Activated naive CD4-positive, alpha-beta T cell treated with anti-CD3 and anti-CD28 coated beads, Interleukin-2, amount 50 U/mL, for 16 hours (primary cell): Measurements from ENCODE around the gene FAM89A.
A peak's percentile ranks its signal among the peaks of the same experiment; 100 is the strongest.
"Not testable (repeated sequence)": the region's sequence is repeated elsewhere in the genome, so short reads cannot be mapped to it uniquely, and the experiment has no call there.

Experiments
- DNase-seq: peaks from one replicate; pipeline ENCODE4 v3.0.0-alpha.2; 2020

Gene FAM89A

GRCh38 chr1:230985711-230986110 is 54.3 kb downstream of the FAM89A start:
- no peak for DNase-seq

GRCh38 chr1:230984622-230985515 is 55.2 kb downstream of the FAM89A start:
- DNase-seq = not testable (repeated sequence)

- no peak for DNase-seq
Measured at GRCh38 chr1:230983811-230984210, 56.2 kb downstream of the FAM89A start.

- no peak for DNase-seq
Measured at GRCh38 chr1:230982696-230983095, 57.4 kb downstream of the FAM89A start.

- no peak for DNase-seq
Measured at GRCh38 chr1:230979952-230980351, 60.1 kb downstream of the FAM89A start.

- no peak for DNase-seq
Measured at GRCh38 chr1:230979389-230979716, 60.7 kb downstream of the FAM89A start.

GRCh38 chr1:230978491-230979388 is 61.3 kb downstream of the FAM89A start, which contains the start of the genes ARV1 and TTC13:
ARV1 (plus strand) TSS chr1:230979094; CDS start chr1:230979106, 12 bp downstream.
TTC13 (minus strand) TSS chr1:230978861; CDS start chr1:230978830, 31 bp downstream.
- DNase-seq = peak; percentile 98

GRCh38 chr1:230977761-230978490 is 62.1 kb downstream of the FAM89A start:
- peak; percentile 36 for DNase-seq

- no peak for DNase-seq
Measured at GRCh38 chr1:230976825-230977747, 63.0 kb downstream of the FAM89A start.

GRCh38 chr1:230976360-230976759 is 63.7 kb downstream of the FAM89A start:
- no peak for DNase-seq

GRCh38 chr1:230975636-230976035 is 64.4 kb downstream of the FAM89A start:
- DNase-seq = no peak

- peak; percentile 26 for DNase-seq
Measured at GRCh38 chr1:230972855-230973271, 67.2 kb downstream of the FAM89A start.

- no peak for DNase-seq
Measured at GRCh38 chr1:230971771-230972170, 68.3 kb downstream of the FAM89A start.

GRCh38 chr1:230970432-230970831 is 69.6 kb downstream of the FAM89A start:
- DNase-seq = no peak
